Loucy (cell line): ENCODE results near the gene PPP6R1.

Experiments used
- CTCF ChIP-seq: fragments of 200-600 bp; sonication (generic); conservative IDR thresholded peaks from 2 replicates; pipeline ENCODE4 v1.5.1; 2014; ENCODE audit warnings: mild to moderate bottlenecking, antibody characterized with exemption, low read length
- EZH2phosphoT487 ChIP-seq: fragments of 200-600 bp; IDR thresholded peaks from 2 replicates; pipeline ENCODE4 v1.6.1; 2018; ENCODE audit warnings: antibody characterized with exemption, mild to moderate bottlenecking, moderate library complexity, borderline replicate concordance

GRCh38 chr19:55306712-55307111, 47.9 kb upstream of the PPP6R1 start:
- TF ChIP-seq CTCF (no peak), EZH2phosphoT487 (no peak)
